ENCODE measurements around the gene RNFT2. TPM values are rescaled to one million over a fixed set of nuclear protein-coding genes. Genes with fewer than 3 reads are reported as not detected.
"Not testable (repeated sequence)": the region's sequence is repeated elsewhere in the genome, so short reads cannot be mapped to it uniquely, and the experiment has no call there.

Gene RNFT2
- total RNA-seq, 1 donor from 2014 or later, result 0.66 TPM

- no peaks in the 10 kb centered on the region for H3K4me1 ChIP-seq
- no peaks in the 10 kb centered on the region for H3K36me3 ChIP-seq
- no peaks in the 10 kb centered on the region for H3K27me3 ChIP-seq (ENCODE audit: low read depth)
- H3K9me3 ChIP-seq (replicated peaks), result peaks cover 5% of the 10 kb centered on the region
- TF ChIP-seq, protein P1, sequence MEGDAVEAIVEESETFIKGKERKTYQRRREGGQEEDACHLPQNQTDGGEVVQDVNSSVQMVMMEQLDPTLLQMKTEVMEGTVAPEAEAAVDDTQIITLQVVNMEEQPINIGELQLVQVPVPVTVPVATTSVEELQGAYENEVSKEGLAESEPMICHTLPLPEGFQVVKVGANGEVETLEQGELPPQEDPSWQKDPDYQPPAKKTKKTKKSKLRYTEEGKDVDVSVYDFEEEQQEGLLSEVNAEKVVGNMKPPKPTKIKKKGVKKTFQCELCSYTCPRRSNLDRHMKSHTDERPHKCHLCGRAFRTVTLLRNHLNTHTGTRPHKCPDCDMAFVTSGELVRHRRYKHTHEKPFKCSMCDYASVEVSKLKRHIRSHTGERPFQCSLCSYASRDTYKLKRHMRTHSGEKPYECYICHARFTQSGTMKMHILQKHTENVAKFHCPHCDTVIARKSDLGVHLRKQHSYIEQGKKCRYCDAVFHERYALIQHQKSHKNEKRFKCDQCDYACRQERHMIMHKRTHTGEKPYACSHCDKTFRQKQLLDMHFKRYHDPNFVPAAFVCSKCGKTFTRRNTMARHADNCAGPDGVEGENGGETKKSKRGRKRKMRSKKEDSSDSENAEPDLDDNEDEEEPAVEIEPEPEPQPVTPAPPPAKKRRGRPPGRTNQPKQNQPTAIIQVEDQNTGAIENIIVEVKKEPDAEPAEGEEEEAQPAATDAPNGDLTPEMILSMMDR (IDR thresholded peaks at IDR 0.05; ENCODE audit: borderline replicate concordance), result no peak
- intact Hi-C loops (cut with micrococcal nuclease), result no loop called here
- H3K4me3 ChIP-seq, result no peak overlapping the region
- no peak for DNase-seq
- H3K27ac ChIP-seq (replicated peaks), result no peak overlapping the region
These were observed 39.1 kb downstream of the RNFT2 start for GRCh38 chr12:116777245-116777644.

DNA sequence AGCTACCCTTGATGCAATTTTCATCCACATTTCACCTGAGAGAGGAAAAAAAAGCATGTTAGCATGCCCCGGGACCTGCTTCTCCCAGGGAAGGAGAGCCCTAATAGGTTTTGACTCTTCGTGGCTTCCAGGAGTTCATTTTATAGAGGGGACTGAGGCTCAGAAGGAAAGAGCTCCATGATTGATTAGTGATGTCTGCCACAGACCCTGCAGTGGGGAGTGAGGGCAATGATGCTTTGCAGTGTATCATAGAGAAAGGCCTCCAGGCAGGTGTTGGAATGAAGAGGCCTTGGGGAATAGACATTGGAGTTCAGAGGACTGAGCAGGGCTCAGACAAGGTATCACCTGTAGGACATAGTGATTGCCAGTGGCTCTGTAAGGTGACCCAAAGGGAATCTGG, 41.5 kb downstream of the RNFT2 start:
- no peak overlapping the region for H3K4me3 ChIP-seq
- H3K36me3 ChIP-seq, result no peaks in the 10 kb centered on the region
- no peaks in the 10 kb centered on the region for H3K27me3 ChIP-seq (ENCODE audit: low read depth)
- H3K27ac ChIP-seq (replicated peaks), result no peak overlapping the region
- H3K9me3 ChIP-seq (replicated peaks), result peaks cover 5% of the 10 kb centered on the region
- DNase-seq, result no peak
- H3K4me1 ChIP-seq, result no peaks in the 10 kb centered on the region
- intact Hi-C loops (cut with micrococcal nuclease), result no loop called here
- TF ChIP-seq, protein P1 (IDR thresholded peaks at IDR 0.05; ENCODE audit: borderline replicate concordance), result no peak

DNA sequence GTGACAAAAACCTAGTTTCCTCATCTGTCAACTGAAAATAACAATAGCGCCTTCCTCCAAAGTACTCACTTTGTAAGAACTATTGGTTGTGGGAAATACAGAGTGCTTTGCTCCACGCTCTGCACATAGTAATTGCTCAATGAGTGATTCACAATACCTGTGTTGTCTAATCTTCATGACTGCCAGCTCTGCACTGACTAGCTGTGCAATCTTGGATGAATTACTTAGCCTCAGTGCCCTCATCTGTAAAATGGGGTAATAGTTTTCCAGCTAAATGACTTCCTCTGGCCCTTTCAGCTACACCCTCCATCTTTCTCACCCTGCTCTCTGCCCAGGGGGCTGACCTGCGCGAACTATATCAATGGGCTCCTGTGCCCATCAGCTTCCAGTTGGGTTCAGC, 42.8 kb downstream of the RNFT2 start:
- DNase-seq, result no peak
- H3K4me3 ChIP-seq, result no peak overlapping the region
- intact Hi-C loops (cut with micrococcal nuclease), result no loop called here
- H3K27ac ChIP-seq (replicated peaks), result no peak overlapping the region
- H3K36me3 ChIP-seq, result no peaks in the 10 kb centered on the region
- H3K9me3 ChIP-seq (replicated peaks), result peaks cover 5% of the 10 kb centered on the region
- no peaks in the 10 kb centered on the region for H3K4me1 ChIP-seq
- TF ChIP-seq, protein P1 (IDR thresholded peaks at IDR 0.05; ENCODE audit: borderline replicate concordance), result no peak
- H3K27me3 ChIP-seq (ENCODE audit: low read depth), result no peaks in the 10 kb centered on the region

DNA sequence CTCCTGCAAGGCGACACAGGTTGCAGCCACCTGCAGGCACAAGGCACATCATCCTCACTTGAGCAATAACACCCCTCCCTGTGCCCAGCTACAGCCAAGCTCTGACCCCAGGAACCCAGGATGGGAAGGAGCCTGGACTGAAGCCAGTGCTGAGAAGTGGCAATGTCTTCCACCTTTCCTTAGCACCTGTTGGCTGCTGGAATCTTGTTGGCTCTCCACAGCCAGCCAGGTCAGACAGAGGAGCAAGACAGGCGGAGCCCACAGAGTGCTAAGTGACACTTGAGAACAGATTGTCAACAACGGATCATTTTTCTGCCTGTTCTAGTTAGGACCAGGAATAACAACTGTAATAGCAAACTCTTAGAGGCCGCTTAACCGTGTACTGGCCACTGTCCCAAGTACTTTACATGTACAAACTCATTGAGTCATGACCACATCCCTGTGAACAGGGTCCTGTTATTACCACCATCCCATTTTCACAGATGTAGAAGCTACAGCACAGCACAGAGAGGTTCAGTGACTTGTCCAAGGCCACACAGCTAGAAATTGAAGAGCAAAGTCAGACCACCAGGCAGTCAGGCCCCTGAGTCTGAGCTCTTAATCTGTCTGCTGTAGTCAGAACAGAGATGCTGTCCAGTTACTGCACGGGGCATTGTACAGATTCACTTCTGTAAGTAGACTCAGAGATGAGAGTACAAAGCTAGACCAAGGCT, 45.6 kb downstream of the RNFT2 start:
- H3K9me3 ChIP-seq (replicated peaks), result no peaks in the 10 kb centered on the region
- TF ChIP-seq, protein P1 (IDR thresholded peaks at IDR 0.05; ENCODE audit: borderline replicate concordance), result no peak
- intact Hi-C loops (cut with micrococcal nuclease), result no loop called here
- H3K36me3 ChIP-seq, result no peaks in the 10 kb centered on the region
- H3K4me1 ChIP-seq, result no peaks in the 10 kb centered on the region
- H3K27me3 ChIP-seq (ENCODE audit: low read depth), result no peaks in the 10 kb centered on the region
- no peak overlapping the region for H3K27ac ChIP-seq (replicated peaks)
- no peak for DNase-seq
- H3K4me3 ChIP-seq, result no peak overlapping the region

DNA sequence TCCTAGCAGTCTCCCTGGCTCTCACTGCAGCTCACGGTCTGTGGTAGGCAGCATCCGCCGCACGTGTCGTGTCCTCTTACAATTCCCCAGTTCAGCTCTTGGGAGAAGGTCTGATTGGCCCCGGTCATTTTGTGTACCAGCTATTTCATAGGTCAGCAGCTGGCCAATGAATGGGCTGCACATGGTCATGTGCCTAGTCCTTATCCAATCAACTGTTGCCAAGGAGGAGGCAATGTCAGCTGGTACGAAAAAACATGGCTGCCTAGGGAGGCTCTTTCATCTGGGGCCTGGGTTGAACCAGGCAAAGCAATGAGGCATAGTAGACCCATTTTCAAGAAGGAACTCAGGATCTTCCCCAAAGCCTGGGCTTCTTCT, 46.1 kb downstream of the RNFT2 start:
- TF ChIP-seq, protein P1 (IDR thresholded peaks at IDR 0.05; ENCODE audit: borderline replicate concordance), result no peak
- H3K9me3 ChIP-seq (replicated peaks), result no peaks in the 10 kb centered on the region
- intact Hi-C loops (cut with micrococcal nuclease), result no loop called here
- H3K4me1 ChIP-seq, result no peaks in the 10 kb centered on the region
- no peaks in the 10 kb centered on the region for H3K27me3 ChIP-seq (ENCODE audit: low read depth)
- no peak overlapping the region for H3K4me3 ChIP-seq
- no peaks in the 10 kb centered on the region for H3K36me3 ChIP-seq
- no peak for DNase-seq
- no peak overlapping the region for H3K27ac ChIP-seq (replicated peaks)

GRCh38 chr12:116789562-116789961, 51.4 kb downstream of the RNFT2 start:
- H3K9me3 ChIP-seq (replicated peaks); H3K27ac ChIP-seq (replicated peaks); H3K4me3 ChIP-seq; H3K36me3 ChIP-seq; H3K4me1 ChIP-seq; DNase-seq; intact Hi-C loops (cut with micrococcal nuclease); H3K27me3 ChIP-seq (ENCODE audit: low read depth): not testable (repeated sequence)
